Caco-2 (cell line): ENCODE measurements around the gene CIAO1. TPM values are rescaled to one million over a fixed set of nuclear protein-coding genes. Genes with fewer than 3 reads are reported as not detected.

Source experiments
- BruUV-seq: library from RNA; stranded (reverse); fragments of 400-500 nt; replicated peaks from 2 replicates; lab custom pipeline; 2021; lab: Mats Ljungman, UMichigan
- CTCF ChIA-PET: fragments of 300-600 bp; sonication (Branson Sonifier 250); formaldehyde crosslinking; loops from one replicate; lab custom pipeline; 2022; ENCODE audit warnings: antibody characterized with exemption; lab: Charles Lee
- POLR2A ChIA-PET: fragments of 300-600 bp; sonication (Branson Sonifier 250); formaldehyde crosslinking; loops from one replicate; lab custom pipeline; 2022; ENCODE audit warnings: antibody characterized with exemption; lab: Charles Lee
- DNase-seq, 2 experiments: peaks; one replicate each; pipeline versions ENCODE4 v3.0.0 to v3.0.0-alpha.2; 2020 to 2022
- H3K27me3 ChIP-seq: replicated peaks from 2 replicates; pipeline ENCODE4 v1.6.0; 2011; ENCODE audit warnings: low read length; ENCODE audit not compliant: control insufficient read depth, insufficient read depth
- H3K36me3 ChIP-seq: 2 replicates; pipeline ENCODE4 v1.5.1; 2011; ENCODE audit warnings: low read length; ENCODE audit not compliant: control insufficient read depth, insufficient read depth
- H3K4me1 ChIP-seq: fragments of 250-450 bp; sonication (Bioruptor Pico); 2 replicates; pipeline ENCODE4 v1.5.1; 2020; ENCODE audit warnings: mild to moderate bottlenecking
- H3K4me3 ChIP-seq: 2 replicates; pipeline ENCODE4 v1.5.1; 2011; ENCODE audit warnings: low read depth, mild to moderate bottlenecking, control low read depth, low read length
- H3K9me3 ChIP-seq: fragments of 250-450 bp; sonication (Bioruptor Pico); 2 replicates; pipeline ENCODE4 v1.5.1; 2020; ENCODE audit warnings: mild to moderate bottlenecking, moderate library complexity
- H3K27ac Mint-ChIP-seq: one replicate; pipeline ENCODE4 v1.8.0; 2022; ENCODE audit warnings: mixed read lengths; ENCODE audit not compliant: unreplicated experiment
- H3K27me3 Mint-ChIP-seq: one replicate; pipeline ENCODE4 v1.8.0; 2022; ENCODE audit warnings: mixed read lengths; ENCODE audit not compliant: insufficient read depth, unreplicated experiment
- H3K36me3 Mint-ChIP-seq: one replicate; pipeline ENCODE4 v1.8.0; 2022; ENCODE audit warnings: mild to moderate bottlenecking, mixed read lengths; ENCODE audit not compliant: insufficient read depth, unreplicated experiment
- H3K4me1 Mint-ChIP-seq: one replicate; pipeline ENCODE4 v1.8.0; 2022; ENCODE audit warnings: low read depth, mixed read lengths; ENCODE audit not compliant: unreplicated experiment
- H3K4me3 Mint-ChIP-seq: one replicate; pipeline ENCODE4 v1.8.0; 2022; ENCODE audit warnings: mild to moderate bottlenecking, moderate library complexity, mixed read lengths; ENCODE audit not compliant: unreplicated experiment
- H3K9me3 Mint-ChIP-seq: one replicate; pipeline ENCODE4 v1.8.0; 2022; ENCODE audit warnings: mixed read lengths; ENCODE audit not compliant: unreplicated experiment
- intact Hi-C: fragments of 100-400 bp; cut with micrococcal nuclease; formaldehyde crosslinking; loops from one replicate; pipeline ENCODE4 v1.10.0; 2022; ENCODE audit not compliant: unreplicated experiment
- total RNA-seq: library from RNA; stranded (reverse); gene quantifications from 2 replicates; pipeline ENCODE4 v1.2.3, GENCODE V29; 2022
- TF ChIP-seq, protein P1 (sequence below), 2 experiments: fragments of 200-600 bp in 1 of 2; IDR thresholded peaks; 1 replicate in 1 of 2; 2 replicates in 1 of 2; pipeline versions ENCODE4 v1.5.1 to v1.8.0; 2011 to 2022; ENCODE audit warnings: antibody characterized with exemption in 1 of 2, control low read depth in 1 of 2, inconsistent platforms in 1 of 2, low read depth in 1 of 2, low read length in 1 of 2, mild to moderate bottlenecking in 1 of 2, moderate library complexity in 1 of 2; ENCODE audit not compliant: insufficient read depth in 1 of 2, severe bottlenecking in 1 of 2, unreplicated experiment in 1 of 2

CIAO1 gene
- total RNA-seq, 1 experiment from 2014 or later = 97.9 TPM

DNA sequence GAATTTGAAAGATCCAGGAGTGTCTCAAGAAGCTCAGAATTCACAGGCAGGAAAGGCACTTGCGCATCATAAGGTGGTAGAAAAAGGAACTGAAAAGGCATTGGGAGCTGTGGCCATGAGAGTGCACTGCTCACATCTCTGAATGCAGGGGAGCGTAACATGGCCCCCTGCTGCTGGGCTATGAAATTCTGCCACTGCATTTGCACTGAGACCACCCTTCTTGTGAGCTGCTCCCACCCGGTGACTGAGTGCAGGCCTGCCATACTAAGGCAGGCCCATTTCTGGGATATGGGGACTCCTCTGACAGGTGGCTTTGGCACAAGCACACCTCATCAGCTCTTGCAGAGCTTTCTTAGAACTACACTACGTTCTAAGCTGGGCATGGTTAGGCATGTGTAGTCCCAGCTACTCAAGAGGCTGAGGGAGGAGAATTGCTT is 32.1 kb upstream of the CIAO1 start:
- H3K27ac Mint-ChIP-seq = no peak overlapping the region
- no TSS peak for BruUV-seq
- POLR2A ChIA-PET = no interaction called here

DNA sequence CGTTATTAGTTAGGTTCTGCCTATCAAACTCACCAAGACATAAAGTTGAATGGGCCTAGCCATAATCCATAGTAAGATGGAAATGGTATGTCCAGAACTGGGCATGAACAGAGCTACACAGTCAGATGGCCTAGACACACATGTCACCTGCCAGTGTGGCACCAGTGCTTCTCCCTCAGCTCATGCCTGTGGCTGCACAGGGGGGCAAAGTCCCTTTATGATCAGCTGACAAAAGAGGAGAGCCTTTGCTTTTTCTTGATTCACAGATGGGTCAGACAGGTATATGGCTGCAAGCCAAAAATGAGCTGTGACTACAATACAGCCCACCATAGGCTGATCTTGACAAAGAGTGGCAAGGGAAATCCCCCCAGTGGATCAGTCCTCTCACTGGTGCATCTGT is 29.1 kb upstream of the CIAO1 start:
- H3K27me3 Mint-ChIP-seq = no peaks in the 10 kb centered on the region
- Histone ChIP-seq H3K9me3 (no peaks in the 10 kb centered on the region), H3K4me1 (no peaks in the 10 kb centered on the region), H3K36me3 (no peaks in the 10 kb centered on the region), H3K27me3 (no peaks in the 10 kb centered on the region), H3K4me3 (no peak overlapping the region)
- no peak for DNase-seq
- H3K27ac Mint-ChIP-seq = no peak overlapping the region
- H3K4me1 Mint-ChIP-seq = no peaks in the 10 kb centered on the region
- ChIA-PET POLR2A (no interaction called here), CTCF (no interaction called here)
- no peaks in the 10 kb centered on the region for H3K36me3 Mint-ChIP-seq
- H3K4me3 Mint-ChIP-seq = no peak overlapping the region
- TF ChIP-seq, protein P1, sequence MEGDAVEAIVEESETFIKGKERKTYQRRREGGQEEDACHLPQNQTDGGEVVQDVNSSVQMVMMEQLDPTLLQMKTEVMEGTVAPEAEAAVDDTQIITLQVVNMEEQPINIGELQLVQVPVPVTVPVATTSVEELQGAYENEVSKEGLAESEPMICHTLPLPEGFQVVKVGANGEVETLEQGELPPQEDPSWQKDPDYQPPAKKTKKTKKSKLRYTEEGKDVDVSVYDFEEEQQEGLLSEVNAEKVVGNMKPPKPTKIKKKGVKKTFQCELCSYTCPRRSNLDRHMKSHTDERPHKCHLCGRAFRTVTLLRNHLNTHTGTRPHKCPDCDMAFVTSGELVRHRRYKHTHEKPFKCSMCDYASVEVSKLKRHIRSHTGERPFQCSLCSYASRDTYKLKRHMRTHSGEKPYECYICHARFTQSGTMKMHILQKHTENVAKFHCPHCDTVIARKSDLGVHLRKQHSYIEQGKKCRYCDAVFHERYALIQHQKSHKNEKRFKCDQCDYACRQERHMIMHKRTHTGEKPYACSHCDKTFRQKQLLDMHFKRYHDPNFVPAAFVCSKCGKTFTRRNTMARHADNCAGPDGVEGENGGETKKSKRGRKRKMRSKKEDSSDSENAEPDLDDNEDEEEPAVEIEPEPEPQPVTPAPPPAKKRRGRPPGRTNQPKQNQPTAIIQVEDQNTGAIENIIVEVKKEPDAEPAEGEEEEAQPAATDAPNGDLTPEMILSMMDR (IDR thresholded peaks at IDR 0.05; ENCODE audit: insufficient read depth in 1 of 2, low read depth in 1 of 2, low read length in 1 of 2, severe bottlenecking in 1 of 2, unreplicated experiment in 1 of 2) = no peak
- no TSS peak for BruUV-seq
- no peaks in the 10 kb centered on the region for H3K9me3 Mint-ChIP-seq
- intact Hi-C loops = no loop called here

More for the DNA sequence above, 32.1 kb upstream of the CIAO1 start:
- DNase-seq = no peak
- no peaks in the 10 kb centered on the region for H3K4me1 ChIP-seq
- no peaks in the 10 kb centered on the region for H3K36me3 ChIP-seq
- TF ChIP-seq, protein P1 (IDR thresholded peaks at IDR 0.05; ENCODE audit: insufficient read depth in 1 of 2, low read depth in 1 of 2, low read length in 1 of 2, severe bottlenecking in 1 of 2, unreplicated experiment in 1 of 2) = no peak
- no peaks in the 10 kb centered on the region for H3K9me3 ChIP-seq
- CTCF ChIA-PET = interaction anchor here (0.6 kb wide), 1 partner anchor 71 kb away, joined by 3 read pairs; no protein-coding TSS in a partner anchor
- intact Hi-C loops = no loop called here
- no peaks in the 10 kb centered on the region for H3K27me3 ChIP-seq
- Mint-ChIP-seq H3K36me3 (no peaks in the 10 kb centered on the region), H3K4me3 (no peak overlapping the region), H3K9me3 (no peaks in the 10 kb centered on the region), H3K4me1 (no peaks in the 10 kb centered on the region), H3K27me3 (no peaks in the 10 kb centered on the region)
- H3K4me3 ChIP-seq = no peak overlapping the region

DNA sequence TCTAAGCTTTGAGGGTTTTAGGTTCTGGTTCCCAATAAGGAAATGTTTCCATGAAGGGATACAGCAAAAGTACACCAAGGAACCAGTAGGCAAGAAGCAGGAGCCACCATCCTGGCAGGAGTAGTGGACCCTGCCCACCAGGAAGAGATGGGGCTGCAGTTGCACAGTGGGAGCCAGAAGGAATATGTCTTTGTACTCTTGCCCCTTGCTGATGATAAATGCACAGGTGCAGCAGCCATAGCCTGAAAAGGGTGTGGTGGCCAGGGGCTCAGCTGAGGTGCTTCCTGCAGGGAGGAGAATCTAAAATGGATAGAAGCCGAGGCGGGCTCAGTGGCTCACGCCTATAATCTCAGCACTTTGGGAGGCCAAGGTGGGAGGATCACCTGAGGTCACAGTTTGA is 27.8 kb upstream of the CIAO1 start:
- no peaks in the 10 kb centered on the region for H3K9me3 ChIP-seq
- ChIA-PET CTCF (no interaction called here), POLR2A (no interaction called here)
- H3K4me3 ChIP-seq = no peak overlapping the region
- no peak overlapping the region for H3K27ac Mint-ChIP-seq
- intact Hi-C loops = no loop called here
- TF ChIP-seq, protein P1 (IDR thresholded peaks at IDR 0.05; ENCODE audit: insufficient read depth in 1 of 2, low read depth in 1 of 2, low read length in 1 of 2, severe bottlenecking in 1 of 2, unreplicated experiment in 1 of 2) = no peak
- no peaks in the 10 kb centered on the region for H3K4me1 Mint-ChIP-seq
- H3K4me3 Mint-ChIP-seq = no peak overlapping the region
- no peaks in the 10 kb centered on the region for H3K27me3 Mint-ChIP-seq
- no peaks in the 10 kb centered on the region for H3K27me3 ChIP-seq
- H3K4me1 ChIP-seq = no peaks in the 10 kb centered on the region
- H3K36me3 ChIP-seq = no peaks in the 10 kb centered on the region
- no peaks in the 10 kb centered on the region for H3K9me3 Mint-ChIP-seq
- BruUV-seq = no TSS peak
- H3K36me3 Mint-ChIP-seq = no peaks in the 10 kb centered on the region
- no peak for DNase-seq
